Right lobe of liver (tissue), 6 donors: ENCODE results near the gene ADPRHL1. TPM values are rescaled to one million over a fixed set of nuclear protein-coding genes. Genes with fewer than 3 reads are reported as not detected.

Experiments
- ATAC-seq, 4 donors: fragments of 200-7000 bp; cut with Tn5 transposase; one replicate each; pipeline ENCODE4 v1.9.1; 2020; ENCODE audit warnings: mild to moderate bottlenecking in 4 of 4, moderate library complexity in 4 of 4
- DNase-seq, 3 donors: peaks; one replicate each; pipeline ENCODE4 v3.0.0-alpha.2; 2020
- H3K27ac ChIP-seq, 3 donors: fragments of 200-600 bp; one replicate each; pipeline ENCODE4 v1.8.0; 2022
- H3K27me3 ChIP-seq, 2 donors: fragments of 200-600 bp; one replicate each; pipeline ENCODE4 v1.8.0; 2022
- H3K36me3 ChIP-seq, 4 donors: fragments of 200-600 bp; sonication (generic) in 1 of 4; one replicate each; pipeline versions ENCODE4 v1.5.1 to v1.8.0; 2017 to 2022; ENCODE audit warnings: control low read depth in 1 of 4
- H3K4me1 ChIP-seq, 4 donors: fragments of 200-600 bp; sonication (generic) in 1 of 4; one replicate each; pipeline versions ENCODE4 v1.5.1 to v1.8.0; 2017 to 2022; ENCODE audit warnings: control low read depth in 1 of 4
- H3K4me3 ChIP-seq, 3 donors: fragments of 200-600 bp; one replicate each; pipeline ENCODE4 v1.8.0; 2022
- H3K9me3 ChIP-seq, 4 donors: fragments of 200-600 bp; sonication (generic) in 1 of 4; one replicate each; pipeline versions ENCODE4 v1.5.1 to v1.8.0; 2017 to 2022; ENCODE audit warnings: control low read depth in 1 of 4
- CTCF ChIP-seq, 4 donors: fragments of 200-600 bp in 3 of 4; fragments of 450-650 bp in 1 of 4; IDR thresholded peaks; one replicate each; pipeline versions ENCODE4 v1.5.1 to v1.8.0; 2016 to 2022; ENCODE audit warnings: antibody characterized with exemption in 4 of 4, mild to moderate bottlenecking in 2 of 4
- POLR2A ChIP-seq: fragments of 450-650 bp; IDR thresholded peaks from one replicate; pipeline ENCODE4 v1.6.1; 2017; ENCODE audit warnings: antibody characterized with exemption, mild to moderate bottlenecking
- WGBS: methylation state at CpG from one replicate; pipeline ENCODE4 v1.1.6; 2018; ENCODE audit warnings: low coverage, low lambda C conversion rate; ENCODE audit not compliant: insufficient coverage; ENCODE audit errors: missing lambda C conversion rate; 5-methylcytosine and 5-hydroxymethylcytosine counted together
- intact Hi-C, 2 donors: fragments of 100-400 bp; cut with DNase I; formaldehyde crosslinking; loops; one replicate each; pipeline versions ENCODE4 v1.11.2 to v1.14.1; 2022
- total RNA-seq, 6 experiments: library from RNA; depleted of rRNA in 2 of 6; stranded (reverse); fragments of >200 nt in 2 of 6; fragmentation: NEBNext Ultra II Directional in 3 of 6; extraction: Animal tissue kit (Norgen Biotek cat#: 25700) in 3 of 6; gene quantifications; one replicate each; pipeline versions ENCODE4 v1.1.0 to v1.2.4, GENCODE V29; 2016 to 2023
- donor health status: DM: no; HTN: yes; CAD: no.
- donor health status: DM: no; HTN: no; CAD: no.
- donor health status: DM: no; HTN: no; CAD: no.
- donor health status: DM: no; HTN: yes; CAD: no.
- donor health status: DM: no; HTN: yes; CAD: no.

Gene ADPRHL1
- total RNA-seq, 6 experiments from 2014 or later, result 0.37 to 1.7 (median 1.1) TPM

- Histone ChIP-seq H3K27ac (no peak overlapping the region), H3K27me3 (no peaks in the 10 kb centered on the region), H3K4me1 (peaks cover 0 to 3% (median 1%) of the 10 kb centered on the region in 4 donors), H3K4me3 (no peak overlapping the region), H3K9me3 (no peaks in the 10 kb centered on the region), H3K36me3 (no peaks in the 10 kb centered on the region)
- TF ChIP-seq CTCF (IDR thresholded peaks at IDR 0.05) (no peak), POLR2A (no peak)
- intact Hi-C loops, result no loop called here
- ATAC-seq (no peak), DNase-seq (peak in 1 of 3 donors; percentile 31)
- WGBS, result 84% methylated on average over 28 of the region's 52 CpGs
These were observed 51.6 kb downstream of the ADPRHL1 start for GRCh38 chr13:113401452-113402415.

DNA sequence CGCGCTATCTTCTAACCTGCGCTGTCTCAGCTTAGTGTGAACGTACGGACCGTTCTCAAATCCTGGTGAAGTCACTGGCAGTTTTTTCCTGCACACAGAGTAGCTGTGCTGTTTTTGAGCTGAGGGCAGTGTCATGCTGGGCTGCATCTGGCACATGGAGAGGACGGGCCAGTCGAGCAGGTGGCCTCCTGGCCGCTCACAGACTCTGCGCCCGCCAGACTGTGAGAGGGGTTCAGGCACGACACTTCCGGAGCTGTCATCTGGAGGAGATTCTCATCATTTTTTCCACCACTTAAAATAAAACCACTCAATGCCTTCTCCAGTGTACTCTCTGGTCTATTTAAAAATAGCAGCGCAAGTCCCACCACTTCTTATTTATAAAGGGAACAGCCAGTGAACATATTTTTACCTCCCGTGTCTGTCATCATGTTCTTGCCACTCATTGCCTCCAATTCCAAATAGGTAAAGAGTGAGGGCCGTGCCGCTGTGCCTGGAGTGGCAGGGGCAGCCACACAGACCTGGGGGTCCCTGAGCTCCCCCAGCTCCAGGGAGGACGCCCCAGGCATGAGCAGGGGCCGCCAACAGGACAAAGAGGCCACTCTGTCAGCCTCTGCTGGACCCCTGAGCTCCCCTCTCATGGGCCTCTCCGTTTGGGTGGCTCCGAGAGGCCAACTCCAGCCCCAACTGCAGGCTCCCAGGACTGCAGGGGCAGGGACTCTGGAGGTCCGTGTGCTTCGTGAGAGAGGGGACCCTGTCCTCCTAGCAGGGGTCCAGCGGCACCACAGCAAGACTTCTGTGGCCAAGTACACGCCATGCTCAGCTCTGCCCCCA, 52.5 kb downstream of the ADPRHL1 start:
- Histone ChIP-seq H3K9me3 (no peaks in the 10 kb centered on the region), H3K27ac (no peak overlapping the region), H3K4me3 (no peak overlapping the region), H3K36me3 (no peaks in the 10 kb centered on the region), H3K27me3 (no peaks in the 10 kb centered on the region), H3K4me1 (peaks cover 0 to 6% (median 2%) of the 10 kb centered on the region in 4 donors)
- no peak for TF ChIP-seq POLR2A
- no peak for TF ChIP-seq CTCF (IDR thresholded peaks at IDR 0.05)
- WGBS, result 74% methylated on average over 12 of the region's 25 CpGs
- DNase-seq, result peak in 1 of 3 donors; percentile 31
- ATAC-seq, result no peak
- intact Hi-C loops, result no loop called here

DNA sequence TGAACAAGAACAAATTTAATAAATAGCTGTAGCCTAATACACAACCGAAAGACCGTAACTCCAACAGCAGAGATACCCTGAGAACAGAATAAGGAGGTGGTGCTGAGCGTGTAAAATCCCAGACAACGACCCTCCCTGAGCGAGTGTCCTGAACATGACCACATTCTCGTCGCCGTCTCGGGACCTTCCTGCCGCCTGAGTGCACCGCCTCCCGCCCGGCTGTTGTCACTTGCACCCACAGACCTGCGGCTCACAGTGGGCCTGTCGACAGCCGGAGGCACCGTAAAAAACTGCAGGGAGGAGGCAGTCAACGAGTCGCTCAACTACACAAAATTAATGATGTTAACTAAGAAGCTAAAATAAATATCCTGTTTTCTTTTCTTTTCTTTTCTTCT, 53.5 kb downstream of the ADPRHL1 start:
- 92% methylated on average over 19 of the region's 19 CpGs for WGBS
- DNase-seq (peak in 2 of 3 donors; percentile 23 to 44), ATAC-seq (no peak)
- TF ChIP-seq POLR2A, result no peak
- no peak for TF ChIP-seq CTCF (IDR thresholded peaks at IDR 0.05)
- Histone ChIP-seq H3K4me3 (no peak overlapping the region), H3K36me3 (no peaks in the 10 kb centered on the region), H3K4me1 (peaks cover 0 to 6% (median 2%) of the 10 kb centered on the region in 4 donors), H3K27ac (no peak overlapping the region), H3K9me3 (no peaks in the 10 kb centered on the region), H3K27me3 (no peaks in the 10 kb centered on the region)
- intact Hi-C loops, result loop anchor here in 1 of 2 donors (10.0 kb wide), 1 partner anchor 125 kb away; no protein-coding TSS in a partner anchor

- Histone ChIP-seq H3K4me1 (peaks cover 0 to 6% (median 3%) of the 10 kb centered on the region in 4 donors), H3K4me3 (no peak overlapping the region), H3K36me3 (no peaks in the 10 kb centered on the region), H3K27ac (no peak overlapping the region), H3K9me3 (no peaks in the 10 kb centered on the region), H3K27me3 (no peaks in the 10 kb centered on the region)
- 72% methylated on average over 3 of the region's 19 CpGs for WGBS
- intact Hi-C loops, result loop anchor here in 1 of 2 donors (10.0 kb wide), 1 partner anchor 124 kb away; no protein-coding TSS in a partner anchor
- ATAC-seq (no peak), DNase-seq (peak in 2 of 3 donors; percentile 30 to 41)
- TF ChIP-seq CTCF (IDR thresholded peaks at IDR 0.05) (no peak), POLR2A (no peak)
These were observed 54.1 kb downstream of the ADPRHL1 start for GRCh38 chr13:113398963-113399754.
